Activated CD8-positive, alpha-beta memory T cell treated with anti-CD3 and anti-CD28 coated beads for 48 hours (primary cell): ENCODE measurements around the gene H1-8.

Experiments used
- DNase-seq, 3 experiments: peaks; one replicate each; pipeline ENCODE4 v3.0.0-alpha.2; 2020; ENCODE audit warnings: low read depth in 2 of 3, low spot score in 2 of 3

H1-8 gene

DNA sequence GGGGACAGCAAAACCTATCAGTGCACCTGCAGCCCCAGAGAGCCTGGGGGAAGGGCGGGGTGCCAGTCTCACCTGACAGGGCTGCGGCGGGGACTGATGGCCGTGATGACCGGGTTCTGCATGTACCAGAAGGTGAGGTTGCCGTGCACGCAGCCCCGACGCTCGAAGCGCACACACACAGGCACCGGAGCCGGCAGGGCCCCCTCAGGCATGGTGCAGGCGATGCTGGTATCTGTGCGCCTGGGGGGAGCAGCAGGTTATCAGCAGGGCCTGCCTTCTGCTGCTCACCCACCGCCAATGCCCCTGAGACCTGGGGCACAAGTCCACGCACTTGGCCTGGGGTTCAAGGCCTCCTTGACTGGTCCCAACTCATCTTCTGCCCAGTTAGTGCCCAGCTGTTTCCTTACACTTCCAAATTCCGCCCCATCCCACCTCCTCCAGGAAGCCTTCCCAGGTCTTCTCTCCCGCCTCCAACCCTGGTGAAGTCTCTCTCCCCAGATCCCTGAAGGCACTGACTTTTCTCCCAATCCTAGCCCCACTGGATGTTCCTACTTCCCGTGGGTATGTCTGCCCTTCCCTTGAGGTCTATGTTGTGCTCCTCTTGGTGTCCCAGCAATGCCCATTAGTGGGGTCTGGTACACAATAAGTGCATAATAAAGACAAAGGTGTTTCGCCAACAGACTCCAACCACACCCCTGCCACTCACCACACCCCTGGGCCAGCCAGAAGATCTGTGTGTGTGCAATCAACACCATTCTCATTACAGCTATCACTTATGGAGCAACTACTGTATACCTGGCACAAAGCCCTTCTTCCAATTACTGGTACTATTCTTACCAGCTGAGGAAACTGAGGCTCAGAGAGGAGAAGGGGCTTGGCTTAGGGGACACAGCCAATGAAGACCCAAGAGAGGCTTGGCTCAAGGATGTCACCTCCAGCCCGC lies 28.9 kb downstream of the H1-8 start:
- no peak for DNase-seq

DNA sequence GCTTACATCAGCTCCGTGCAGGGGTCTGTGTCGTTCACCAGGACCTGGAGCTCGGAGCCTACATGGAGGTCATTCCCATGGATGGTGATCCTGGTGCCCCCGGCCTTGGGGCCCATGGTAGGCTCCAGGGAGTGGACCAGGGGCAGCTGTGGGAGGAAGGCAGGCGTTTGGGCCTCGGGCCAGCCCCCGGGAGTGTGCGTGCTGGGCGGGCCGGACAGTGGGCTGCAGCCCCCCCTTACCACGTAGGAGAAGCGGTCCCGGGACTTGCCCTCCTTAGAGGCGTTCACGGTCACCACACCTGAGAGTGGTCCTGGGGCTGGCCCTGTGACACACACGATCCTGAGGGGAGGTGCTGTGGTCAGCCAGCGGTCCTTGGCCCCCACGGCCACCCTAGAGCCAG lies 29.6 kb downstream of the H1-8 start:
- DNase-seq, result no peak

DNA sequence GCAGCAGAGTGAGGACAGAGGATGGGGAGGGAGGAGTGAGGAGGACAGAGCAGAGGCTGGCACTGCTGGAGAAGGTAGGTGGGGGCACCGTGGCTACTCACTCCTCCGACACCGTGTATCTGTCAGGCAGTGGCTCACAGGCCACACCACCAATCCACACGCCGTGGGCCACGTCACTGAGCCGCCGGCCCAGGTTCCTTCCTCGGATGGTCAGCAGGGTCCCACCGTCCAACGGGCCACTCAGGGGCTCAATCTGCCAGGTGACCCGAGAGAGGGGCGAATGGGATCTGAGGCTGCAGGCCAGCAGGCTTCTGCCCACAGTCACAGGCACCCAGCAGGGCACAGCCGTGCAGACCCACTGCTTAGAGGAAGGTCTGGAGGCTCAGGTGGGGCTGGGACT lies 30.5 kb downstream of the H1-8 start:
- no peak for DNase-seq

DNA sequence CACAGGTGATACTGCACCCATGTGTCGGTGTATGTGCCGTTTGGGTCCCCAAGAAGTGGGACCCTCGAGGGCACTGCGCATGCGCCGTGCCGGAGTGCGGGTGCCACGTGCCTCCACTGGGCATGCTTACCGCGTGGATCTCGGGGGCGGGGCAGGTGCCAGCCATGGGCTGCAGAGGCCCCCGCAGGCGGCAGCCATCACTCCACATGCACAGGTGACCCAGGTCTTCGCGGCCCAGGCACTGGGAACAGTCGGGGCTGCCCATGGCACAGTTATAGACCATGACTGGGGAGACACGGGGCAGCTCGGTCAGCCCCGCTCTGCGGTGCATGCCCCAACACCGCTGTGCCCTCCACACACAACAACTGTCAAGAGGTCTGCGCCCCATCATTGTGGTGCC lies 31.2 kb downstream of the H1-8 start:
- no peak for DNase-seq

DNA sequence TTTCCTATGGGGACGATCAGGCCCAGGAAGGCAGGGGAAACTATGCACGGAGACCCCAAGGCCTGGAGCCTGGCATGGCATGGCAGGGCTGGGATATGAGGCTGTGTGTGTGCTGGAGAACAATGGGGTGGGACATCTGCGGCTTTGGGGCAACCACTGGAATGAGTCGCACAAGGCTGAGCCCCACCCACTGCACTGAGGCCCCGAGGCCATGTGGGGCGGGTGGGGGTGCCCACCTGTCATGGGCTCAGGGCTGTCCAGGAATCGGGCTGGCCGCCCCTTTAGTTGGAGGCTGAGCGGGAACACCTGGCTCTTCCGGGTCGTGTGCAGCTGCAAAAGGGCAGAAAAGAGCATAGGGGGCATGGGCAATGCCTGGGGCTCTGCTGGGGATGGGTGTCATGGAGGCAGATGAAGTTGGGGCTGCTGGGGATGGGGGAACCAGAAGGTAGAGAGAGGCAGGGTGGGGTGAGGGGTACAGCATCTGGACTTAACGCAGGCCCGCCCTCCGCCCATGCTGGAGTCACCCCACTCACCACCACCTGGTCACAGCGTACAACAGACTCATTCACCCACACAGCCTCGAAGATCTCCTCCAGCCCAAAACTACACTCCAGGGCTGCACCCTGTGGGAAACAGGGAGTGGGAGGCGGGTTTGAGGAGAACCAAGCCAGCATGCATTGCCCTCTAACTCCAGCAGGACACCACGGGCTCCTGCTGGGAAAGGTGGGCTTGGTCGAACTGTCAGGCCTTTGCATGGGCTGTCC lies 32.4 kb downstream of the H1-8 start:
- no peak for DNase-seq

DNA sequence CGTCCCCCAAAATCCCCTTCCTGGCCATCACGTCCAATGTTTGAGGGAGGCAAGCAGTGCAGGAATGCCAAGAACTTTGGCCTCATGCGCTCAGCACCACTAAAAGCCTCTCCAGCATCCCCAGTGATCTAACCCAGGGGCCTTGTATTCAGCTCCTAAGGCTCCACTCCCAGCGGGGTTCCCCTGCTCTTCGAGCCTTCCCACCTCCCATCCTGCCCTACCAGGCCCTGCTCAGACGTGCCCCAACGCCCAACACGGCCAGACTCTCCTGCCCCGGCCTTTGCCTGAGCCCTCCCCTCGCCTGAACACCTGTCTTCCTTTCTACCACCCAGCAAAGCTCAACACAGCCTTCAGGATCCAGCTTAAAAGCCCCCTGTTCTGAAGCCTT lies 33.0 kb downstream of the H1-8 start:
- no peak for DNase-seq

DNA sequence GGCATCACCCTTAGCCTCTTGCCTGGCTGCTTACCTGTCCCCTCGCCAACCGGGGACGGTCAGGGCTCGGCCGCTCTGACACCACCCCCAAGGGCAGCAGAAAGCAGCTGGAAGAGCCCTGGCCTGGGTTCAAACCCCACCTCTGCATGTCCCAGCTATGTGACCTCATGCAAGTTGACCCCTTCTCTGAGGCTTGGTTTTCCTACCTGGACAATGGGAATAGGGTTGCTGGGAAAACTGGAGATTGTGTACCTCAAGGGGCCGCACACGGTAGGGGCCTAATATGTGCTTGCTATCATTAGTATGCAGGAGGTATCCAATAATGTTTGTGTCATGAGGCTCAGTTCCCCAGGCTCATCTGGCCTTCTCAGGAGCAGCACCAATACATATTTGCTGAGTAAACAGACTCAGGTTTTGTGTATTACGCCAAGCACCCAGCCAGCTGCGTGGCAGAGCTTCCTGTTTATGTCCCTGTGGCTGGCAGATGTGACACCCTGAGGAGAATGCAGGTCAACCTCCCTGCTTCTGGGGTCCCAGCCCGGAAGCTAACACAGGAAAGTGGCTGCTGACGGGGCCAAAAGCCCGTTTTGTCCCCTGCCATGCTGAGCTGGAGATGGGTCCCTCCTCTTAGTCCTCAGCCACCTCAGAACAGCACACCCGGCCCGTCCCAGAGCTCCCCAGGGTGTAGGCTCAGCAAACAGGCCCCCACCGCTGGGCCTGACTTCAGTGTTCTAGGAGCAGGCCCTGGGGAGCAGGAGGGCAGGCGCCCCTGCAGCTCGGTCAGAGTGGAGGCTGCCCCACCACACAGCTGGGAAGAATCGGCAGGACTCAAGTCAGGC lies 33.8 kb downstream of the H1-8 start:
- no peak for DNase-seq

DNA sequence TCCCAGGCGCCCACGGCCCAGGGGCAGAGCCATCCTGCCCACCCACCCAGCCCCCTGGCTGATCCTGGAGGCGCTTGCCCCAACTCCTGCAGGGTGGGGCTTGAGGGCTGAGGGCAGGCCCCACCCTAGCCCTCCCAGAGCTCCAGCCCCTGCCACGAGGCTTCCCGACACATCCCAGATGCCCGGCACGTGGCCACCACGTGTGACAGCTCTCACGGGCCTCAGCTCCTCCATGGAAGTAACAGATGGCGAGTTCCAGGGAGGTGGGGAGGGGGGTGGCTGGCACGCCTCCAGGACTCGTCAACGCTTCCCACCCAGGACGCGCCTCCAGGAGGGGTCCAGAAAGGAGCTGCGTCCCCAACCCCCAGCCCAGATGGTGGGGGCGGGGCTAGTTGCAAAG lies 34.4 kb downstream of the H1-8 start:
- DNase-seq, result no peak

DNA sequence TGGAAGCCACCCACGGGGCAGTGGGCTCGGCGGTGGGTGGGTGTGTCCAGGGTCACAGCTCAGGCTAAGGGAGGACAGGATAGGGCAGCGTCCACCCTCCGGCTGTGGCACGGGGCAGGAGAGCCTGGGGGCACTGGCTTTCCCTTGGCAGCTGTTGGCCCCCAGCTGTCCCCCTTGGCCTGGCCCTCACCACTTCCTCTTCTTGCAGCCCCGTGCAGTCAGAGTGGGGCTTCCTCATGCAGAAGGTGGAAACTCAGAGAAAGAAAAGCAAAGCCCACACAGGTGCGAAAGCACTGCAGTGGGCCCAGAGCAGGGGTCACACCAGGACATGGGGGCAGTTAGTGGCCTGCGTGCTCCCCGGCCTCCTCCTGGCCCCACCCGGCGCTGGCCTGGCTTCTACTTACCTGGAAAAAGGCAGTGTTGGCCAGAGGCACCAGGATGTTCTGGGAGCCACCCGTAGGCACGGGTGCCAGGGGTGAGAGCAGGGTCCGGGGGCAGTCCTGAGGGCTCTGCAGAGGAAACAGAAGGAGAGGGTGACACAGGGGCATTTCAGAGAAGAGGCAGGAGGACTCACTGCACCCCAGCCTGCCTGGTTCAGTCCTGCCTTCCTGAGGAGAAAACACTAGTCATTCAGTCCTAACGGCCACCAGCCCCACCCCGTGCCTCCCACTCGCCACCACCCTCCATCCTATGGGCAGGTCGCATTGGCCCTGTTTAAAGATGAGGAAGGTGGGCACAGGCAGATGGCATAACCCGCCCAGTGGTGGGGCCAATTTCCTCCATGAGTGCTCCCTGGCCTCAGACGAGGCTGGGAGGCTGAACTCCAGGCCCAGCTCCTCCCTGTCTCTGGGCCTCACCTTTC lies 35.2 kb downstream of the H1-8 start:
- DNase-seq, result no peak

DNA sequence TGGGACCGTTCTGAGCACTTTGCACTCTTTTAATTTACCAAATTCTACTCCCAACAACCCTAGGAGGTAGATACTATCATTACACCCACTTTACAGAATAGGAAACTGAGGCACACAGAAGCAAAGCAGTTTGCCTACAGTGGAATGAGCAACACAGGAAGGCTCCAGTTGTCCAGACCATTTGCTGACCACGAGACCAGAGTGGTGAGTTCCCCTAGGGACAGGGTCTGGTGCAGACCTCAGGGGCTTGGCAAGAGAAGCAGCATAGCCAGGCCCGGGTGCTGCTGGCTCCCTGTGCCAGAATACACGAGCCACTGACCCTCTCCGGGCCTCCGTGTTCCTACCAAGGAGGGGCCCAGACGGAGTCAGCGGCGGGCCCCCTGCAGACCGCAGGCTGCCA lies 37.0 kb downstream of the H1-8 start:
- no peak for DNase-seq

DNA sequence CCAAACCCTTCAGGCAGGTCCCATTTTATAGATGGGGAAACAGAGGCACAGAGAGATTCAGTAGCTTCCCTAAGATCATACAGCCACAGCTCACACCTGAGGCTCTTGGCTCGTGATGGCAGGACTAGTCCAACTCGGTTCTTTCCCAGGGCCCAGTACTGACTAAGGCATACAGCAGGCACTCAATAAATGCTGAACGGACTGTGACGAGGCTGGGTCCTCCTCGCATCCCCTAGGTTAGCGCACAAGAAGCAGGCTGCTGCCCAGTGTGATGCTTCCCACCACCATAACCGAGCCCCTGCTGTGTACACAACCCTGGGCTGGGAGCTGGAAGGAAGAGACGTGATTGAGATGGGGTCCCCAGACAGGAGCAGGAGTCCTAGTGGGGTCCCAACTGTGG lies 38.6 kb downstream of the H1-8 start:
- no peak for DNase-seq

DNA sequence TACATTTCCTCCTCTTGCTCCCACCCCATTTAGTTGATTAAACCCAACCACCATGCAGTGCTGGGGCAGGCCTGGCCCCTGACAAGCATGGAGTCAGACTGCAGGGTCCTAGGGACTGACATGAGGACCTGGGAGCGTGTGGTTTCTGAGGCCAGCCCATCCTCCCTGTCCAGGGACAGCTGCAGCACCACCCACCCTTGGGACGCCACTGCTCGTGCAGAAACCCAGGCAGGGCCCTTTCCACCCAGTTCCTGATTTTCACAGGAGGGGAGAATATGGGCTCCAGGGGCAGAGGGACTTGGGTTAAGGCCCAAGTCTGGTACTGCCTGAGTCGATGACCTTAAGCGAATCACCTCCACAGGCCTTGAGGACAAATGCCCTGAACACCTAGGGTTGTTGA lies 39.8 kb downstream of the H1-8 start:
- DNase-seq, result no peak

DNA sequence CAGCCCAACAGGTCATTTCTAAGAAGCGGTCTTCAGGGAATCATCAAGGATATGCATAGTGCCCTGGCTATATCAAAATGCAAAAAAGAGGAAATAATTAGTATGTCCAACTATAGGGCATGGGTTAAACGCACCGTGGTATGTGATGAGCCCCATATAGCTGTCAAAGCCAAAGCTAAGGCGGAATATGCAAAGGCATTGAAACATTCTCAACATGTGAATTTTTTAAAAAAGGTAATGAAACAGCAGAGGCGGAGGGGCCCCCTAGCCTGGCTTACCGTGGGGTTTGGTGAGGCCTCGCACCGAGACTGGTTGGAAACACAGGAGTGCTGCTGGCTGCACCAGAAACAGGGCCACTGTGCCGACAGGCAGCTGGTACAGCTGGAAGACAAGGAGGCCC lies 40.3 kb downstream of the H1-8 start:
- DNase-seq, result no peak

DNA sequence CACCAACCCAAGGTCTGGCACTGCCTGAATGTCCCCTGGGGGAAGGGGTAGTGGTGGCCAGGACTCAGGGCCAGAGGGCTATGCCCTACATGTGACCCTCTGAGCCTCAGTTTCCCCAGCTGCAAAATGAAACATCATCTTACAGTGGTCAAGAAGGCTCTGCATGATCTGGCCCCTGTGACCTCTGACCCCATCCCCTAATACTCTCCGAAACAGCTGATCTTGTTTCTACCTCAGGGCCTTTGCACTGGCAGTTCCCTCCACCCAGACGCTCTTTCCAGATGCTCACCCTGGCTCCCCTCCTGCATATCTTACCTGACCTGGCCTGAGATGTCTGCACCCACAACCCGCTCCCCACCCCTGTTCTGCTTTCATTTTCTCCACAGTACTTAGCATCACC lies 41.7 kb downstream of the H1-8 start:
- no peak for DNase-seq

DNA sequence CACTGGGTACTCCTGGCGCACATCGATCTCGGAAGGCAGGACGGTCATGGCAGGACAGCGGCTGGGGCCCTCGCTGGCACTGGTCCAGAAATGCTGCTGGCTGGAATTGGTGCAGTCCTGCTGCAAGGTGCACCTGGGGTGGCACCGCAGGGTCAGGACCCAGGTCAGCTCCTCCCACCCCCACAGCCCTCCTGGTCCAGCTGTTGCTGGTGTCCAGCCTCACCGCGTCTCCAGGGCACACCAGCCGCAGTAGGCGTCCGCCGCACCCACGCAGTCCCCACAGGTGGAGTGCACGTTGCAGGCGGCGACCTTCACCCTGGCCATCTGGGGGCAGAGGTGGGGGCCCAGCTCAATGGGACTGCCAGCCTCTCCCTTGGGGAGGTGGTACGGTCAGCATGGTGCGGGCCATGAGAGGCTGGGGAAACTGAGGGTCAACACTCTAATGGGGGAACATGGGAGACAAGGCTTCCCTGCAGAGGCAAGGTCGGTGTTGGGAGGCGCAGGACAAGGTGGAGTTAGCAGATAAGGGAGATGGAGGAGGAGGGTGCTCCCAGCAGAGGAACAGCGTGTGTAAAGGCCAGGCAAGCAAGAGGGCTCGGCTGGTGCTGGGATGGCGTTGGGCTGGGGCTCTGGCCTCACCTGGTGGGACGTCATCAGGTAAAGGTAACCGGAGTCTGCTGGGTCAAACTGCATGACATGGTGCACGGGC lies 43.1 kb downstream of the H1-8 start:
- no peak for DNase-seq

DNA sequence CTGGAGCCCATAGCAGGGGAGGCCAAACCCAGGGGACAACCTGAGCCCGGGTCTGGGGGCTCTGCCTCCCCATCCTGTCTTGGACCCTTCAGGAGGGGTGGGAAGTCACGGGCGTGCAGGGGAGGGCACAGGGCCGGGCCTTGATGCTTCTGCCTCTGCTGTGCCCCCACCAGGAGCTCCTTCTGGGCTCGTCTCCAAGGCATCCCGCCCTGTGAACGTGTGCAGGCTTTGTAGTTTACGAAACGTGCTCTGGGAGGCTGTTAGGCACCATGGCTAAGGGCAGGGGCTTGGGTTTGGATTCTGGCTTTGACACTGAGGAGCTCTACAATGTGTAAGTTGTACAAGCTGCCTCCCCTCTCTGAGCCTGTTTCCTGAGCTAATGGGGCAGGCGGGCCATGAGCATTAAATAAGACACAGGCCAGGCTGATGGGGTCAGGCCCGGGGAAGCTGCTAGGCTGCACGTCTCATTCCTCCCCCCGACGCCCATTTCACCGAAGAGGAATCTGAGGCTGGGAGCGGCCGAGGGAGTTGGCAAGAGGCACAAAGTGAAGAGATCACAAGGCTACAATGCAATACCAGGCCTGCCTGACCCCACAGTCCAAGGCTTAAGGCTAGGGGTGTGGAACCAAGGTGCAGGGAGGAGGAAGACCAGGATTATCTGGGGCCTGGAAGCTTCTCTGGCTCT lies 43.9 kb downstream of the H1-8 start:
- DNase-seq, result no peak

DNA sequence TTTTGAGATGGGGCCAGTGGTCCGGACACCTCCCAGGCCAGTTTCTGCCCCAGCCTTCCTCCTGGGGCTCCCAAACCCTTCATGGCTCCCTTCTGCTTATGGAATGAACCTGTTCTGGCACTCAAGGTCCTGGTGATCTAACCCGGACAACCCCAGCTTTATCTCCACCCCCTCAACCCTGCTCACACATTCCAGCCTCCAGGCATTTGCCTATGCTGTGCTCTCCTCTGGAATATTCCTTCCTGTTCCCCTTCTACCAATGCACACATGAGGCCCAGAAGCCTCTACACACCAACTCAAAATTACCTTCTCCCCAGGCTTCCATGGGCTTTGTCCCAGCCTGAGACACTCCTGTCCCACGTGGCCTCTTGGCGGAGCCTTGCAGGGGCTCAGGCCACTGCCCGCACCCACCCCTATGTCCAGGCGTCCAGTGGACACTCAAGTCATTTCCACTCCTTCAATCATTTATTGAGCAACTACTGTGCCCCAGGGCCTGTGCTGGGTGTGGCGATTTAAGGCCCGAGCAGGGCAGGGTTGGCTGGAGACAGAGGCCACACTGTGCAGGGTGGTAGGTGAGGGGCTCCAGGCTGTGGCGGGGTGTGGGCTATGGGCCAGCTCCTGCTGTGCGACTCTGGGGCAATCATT lies 44.7 kb downstream of the H1-8 start:
- no peak for DNase-seq

DNA sequence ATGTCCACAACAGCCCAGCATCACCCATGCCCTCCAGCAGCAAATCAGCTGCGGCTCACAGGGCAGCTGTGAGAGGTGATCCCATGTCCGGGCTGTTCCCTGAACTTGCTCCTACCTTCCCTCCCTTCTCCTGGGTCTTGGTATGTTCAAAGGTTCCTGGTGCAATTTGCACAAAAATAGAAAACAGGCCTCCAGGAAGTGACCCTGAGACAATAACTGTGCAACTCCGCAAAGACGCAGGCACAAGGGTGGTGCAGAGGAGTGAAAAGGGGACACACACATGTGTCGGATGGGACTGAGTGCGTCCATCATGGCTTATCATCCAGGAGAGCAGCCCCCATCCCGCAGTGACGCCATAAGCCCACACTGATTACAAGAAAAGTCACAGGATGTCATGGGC lies 47.2 kb downstream of the H1-8 start:
- DNase-seq, result no peak

DNA sequence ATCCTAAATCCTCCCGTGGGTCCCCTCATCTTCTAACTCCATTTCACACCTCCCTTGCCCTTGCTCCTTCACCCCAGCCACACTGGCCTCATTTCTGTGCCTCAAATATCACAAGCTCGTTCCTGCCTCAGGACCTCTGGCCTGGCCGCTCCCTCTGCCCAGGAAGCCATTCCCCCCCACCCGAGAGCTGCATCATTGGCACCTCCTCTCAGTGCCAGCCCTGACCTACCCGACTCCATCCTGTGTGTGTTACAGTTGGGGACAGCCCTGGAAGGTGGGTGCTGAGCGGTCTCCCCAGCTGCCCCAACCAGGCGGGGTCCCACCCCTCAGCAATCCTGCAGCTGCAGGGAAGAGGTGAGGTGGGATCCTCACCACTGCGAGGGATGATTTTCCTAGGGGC lies 49.0 kb downstream of the H1-8 start:
- no peak for DNase-seq
